Activated naive CD4-positive, alpha-beta T cell treated with Interleukin-2 at 50 U/mL for 16 hours (primary cell): ENCODE results near the gene SIMC1.

Experiments
- DNase-seq: peaks from one replicate; pipeline ENCODE4 v3.0.0-alpha.2; 2020

SIMC1 gene

DNA sequence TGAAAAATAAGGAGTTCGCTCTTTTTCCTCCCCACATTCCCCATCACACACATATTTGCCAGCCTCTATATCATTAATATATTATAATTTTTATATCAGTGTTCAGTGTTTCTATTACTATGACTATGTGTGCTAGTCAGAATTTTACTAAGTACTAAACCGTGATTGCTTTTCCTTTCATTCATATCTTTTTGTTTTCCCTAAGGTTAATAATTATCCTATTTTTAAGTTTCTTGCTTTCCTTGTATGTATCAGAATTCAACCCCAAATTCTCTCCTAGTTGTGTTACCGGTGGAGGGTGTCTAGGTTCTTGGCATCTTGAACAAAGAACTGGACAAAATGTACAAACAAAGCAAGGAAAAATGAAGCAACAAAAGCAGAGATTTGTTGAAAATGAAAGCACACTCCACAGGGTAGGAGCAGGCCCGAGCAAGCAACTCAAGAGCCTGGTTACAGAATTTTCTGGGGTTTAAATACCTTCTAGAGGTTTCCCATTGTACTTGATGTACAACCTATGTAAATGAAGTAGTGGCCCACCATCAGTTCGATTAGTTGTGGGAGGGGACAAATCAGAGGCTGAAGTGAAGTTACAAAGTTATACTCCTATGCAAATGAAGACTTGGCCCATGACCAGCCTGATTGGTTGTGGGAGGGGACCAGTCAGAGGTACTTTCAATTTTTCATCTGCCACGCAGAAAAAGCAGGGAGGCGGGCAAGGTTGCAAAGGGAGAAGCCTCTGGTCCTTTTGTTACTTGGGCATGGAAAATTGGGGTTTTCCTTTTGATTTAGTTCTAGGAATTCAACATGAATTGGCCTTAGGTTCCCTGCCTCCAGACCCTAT, 79.5 kb downstream of the SIMC1 start:
- DNase-seq: no peak

DNA sequence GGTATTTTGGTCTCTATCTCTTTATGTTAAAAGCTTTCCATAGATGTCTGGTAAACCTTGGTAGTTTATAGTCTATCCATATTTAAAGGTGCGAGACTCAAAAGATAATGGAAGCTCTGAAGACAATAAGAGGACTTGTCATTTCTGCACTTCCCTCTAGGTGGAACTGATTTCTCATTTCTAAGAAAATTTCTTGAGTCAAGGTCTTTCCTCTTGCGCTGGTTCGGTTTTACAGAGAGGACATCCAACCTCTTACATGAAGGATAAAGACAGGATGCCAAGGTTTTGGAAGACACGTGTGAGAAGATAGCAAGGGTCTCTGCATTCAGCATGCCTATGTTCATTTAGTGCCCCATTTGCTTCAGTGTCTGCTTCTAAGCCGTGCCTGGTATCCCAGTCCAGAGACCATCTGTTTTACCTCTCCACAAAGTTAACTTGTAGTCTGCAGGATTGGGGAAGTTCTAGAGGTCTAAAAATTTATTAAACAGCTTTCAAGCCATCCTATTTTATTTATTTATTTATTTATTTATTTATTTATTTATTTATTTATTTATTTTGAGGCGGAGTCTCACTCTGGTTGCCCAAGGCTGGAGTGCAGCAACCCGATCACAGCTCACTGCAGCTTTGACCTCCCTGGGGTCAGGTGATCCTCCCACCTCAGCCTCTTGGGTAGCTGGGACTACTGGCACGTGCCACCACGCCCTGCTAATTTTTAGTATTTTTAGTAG, 81.8 kb downstream of the SIMC1 start:
- no peak for DNase-seq

DNA sequence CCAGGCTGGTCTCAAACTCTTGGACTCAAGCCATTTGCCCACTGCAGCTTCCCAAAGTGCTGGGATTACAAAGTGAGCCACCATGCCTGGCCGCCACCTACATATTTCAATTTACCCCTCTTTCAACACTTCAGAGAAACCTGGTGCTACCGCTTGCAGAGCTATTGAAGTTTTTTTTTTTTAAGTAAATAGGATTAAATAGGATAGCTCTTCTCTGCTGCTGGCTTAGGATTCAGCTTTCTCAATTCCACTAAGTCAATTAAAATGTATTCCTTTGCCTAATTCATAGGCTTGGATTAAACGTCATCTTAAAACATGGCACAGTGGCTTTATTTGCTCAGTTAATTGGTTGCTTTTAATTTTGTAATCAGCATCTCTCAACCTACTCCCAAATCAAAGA, 82.4 kb downstream of the SIMC1 start:
- DNase-seq: no peak

DNA sequence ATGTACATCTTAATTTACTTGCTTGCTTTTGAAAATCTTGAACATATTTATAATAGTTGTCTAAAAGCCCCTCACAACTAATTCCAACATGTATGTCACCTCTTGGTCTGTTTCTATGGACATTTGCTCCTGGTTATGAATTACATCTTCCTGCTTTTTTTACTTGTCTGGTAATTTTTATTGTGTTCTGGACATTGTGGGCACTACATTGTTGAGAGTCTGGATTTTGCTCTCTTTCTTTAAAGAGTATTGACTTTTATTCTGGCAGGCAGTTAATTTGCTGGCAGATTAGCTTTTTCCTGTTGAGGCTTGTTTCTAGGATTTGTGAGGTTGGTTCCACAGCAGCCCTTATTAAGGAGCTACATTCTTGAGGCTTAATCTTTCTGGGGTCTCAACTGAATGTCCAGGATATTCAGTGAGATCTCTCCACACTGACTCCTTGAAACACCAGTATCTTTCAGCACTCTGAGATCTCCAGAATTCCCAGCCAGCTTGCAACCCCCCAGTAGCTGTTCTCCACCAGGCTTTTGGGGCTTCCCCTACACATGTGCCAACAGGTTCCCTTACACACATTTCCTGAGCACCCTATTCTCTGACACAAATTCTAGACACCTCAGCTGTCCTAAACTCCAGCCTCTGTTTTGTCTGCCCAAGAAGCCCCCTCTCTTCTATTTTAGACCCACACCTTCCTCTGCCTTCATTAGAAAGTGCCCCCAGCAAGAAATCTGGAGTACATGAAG, 96.0 kb downstream of the SIMC1 start:
- no peak for DNase-seq

DNA sequence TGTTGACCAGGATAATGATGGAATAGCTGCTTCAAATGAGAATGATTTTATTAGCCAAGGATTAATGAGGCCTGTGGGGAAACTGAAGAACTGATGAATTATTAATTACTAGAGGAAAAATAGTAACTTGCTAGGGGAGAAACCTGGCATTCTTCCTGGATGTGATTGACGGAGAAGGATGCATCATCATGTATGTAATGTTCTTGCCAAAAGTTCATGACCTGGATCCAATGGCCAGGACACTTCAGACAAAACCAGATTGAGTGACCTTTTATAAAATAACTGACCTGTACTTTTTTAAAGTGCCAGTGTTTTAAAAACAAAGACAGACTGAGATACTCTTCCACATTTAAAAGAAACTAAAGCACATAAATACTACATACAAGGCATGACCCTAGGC, 99.7 kb downstream of the SIMC1 start:
- no peak for DNase-seq

DNA sequence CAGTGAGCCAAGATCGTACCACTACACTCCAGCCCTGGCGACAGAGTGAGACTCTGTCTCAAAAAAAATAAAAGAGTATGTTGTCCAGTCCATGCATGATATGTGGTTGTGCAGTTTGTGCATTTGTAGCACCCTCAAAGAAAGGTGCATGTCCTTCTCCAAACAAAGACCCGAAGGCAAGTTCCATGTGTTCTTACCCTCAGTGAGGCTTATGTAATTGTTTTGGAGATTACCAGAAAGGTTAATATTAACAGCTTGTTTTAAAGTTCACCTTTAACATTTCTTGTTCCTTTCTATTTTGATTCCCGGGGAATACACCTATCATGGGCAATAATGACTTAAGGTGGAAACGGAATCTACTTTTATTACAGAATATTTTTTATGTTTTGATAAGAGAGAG, 101.1 kb downstream of the SIMC1 start:
- DNase-seq: no peak

DNA sequence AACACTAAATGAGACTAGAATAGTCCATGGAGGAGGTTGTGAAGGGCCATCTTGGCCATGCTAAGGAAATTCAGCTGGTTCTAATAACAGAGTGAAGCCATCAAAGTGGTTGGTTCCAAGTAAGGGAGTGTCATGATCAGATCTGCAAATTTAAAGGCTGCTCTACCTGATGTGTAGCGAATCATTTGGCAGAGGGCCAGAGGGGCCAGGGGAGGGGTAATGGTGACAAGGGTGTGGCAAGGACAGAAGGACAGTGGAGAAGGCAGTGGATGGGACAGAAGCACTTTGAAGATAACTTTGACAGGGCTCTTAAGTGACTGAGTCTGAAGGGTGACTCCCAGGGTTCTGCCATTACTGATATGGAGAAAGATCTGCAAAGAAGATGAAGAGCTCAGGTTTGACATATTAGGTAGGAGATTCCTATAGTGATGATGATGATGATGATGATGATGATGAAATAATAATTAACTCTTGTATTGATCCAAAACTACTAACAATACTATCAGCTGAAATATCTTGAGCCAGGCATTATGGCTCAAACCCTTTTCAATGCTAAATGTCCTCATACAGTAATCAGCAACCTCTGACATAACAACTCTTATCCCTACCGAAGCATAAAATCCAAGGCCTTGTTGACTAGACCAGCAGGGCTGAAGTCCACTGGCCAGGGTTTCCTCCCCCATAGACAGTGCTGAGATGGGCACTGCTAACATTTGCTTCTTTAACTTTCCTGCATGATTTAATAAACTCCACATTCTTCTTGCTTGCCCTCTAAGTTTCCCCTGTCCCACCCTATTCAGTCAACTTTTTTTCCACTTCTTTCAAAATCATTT, 103.3 kb downstream of the SIMC1 start:
- no peak for DNase-seq

DNA sequence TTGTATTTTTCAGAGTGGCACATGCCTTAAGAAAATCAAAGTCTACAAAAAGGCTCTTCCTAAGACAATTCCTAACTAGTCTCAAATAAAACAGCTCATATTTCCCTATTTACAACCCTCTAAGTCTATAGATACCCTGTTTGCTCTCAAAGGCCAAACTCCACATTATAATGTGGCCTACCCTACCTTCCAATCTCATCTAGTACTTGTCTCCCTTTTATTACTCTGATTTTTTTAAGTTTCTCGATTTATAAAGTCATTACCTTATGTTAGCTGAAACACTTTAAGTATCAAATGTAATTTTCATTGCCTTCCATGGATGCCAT, 103.9 kb downstream of the SIMC1 start:
- DNase-seq: no peak

DNA sequence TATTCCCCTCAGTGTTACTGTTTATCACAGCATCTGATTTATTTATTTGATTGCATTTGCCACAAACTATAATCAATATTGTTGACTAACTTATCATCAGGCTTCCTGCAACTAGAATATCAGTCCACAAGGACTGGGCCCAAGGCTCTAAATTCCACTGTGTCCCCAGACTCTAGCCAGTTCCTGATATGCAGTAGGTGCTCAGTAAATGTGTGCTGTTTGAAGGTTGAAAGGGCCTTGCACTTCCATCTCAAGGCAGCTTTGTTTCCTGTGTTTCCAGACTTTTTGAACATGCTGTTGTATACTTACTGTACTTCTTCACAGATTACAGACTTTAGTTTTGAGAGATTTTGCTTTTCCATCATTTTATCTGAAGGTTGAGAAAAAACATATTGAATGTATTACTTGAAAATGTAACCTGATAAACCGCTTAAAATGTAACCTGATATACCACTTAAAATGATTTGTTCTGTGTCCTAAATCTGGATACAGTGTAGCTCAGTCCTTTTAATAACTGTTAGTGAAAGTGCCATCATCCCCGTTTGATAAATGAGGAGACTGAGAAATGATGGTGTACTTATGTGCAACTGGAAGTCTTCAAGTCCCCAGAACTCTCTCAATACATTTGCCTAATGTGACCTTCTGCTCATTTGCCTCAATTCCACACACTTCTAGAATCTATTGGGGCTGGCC, 104.7 kb downstream of the SIMC1 start:
- DNase-seq: no peak

DNA sequence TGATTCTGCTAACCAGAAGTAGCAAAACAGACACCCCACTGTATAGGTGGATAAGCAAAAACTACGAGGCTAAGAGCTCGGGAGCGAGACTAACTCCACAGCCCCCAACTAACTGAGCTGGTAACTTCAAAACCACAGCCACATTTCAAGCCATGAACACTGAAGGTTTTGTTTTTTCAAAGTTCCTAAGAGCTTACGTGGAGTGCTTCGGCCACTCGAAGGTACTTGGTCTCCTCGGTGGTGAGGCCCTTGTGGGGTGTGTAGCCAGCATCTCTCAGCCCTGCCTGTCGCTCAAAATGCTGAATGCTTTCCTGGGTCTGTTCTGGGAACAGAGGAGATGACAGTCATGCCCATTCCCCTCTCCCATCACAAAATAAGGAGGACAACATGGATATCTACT, 112.2 kb downstream of the SIMC1 start:
- no peak for DNase-seq

DNA sequence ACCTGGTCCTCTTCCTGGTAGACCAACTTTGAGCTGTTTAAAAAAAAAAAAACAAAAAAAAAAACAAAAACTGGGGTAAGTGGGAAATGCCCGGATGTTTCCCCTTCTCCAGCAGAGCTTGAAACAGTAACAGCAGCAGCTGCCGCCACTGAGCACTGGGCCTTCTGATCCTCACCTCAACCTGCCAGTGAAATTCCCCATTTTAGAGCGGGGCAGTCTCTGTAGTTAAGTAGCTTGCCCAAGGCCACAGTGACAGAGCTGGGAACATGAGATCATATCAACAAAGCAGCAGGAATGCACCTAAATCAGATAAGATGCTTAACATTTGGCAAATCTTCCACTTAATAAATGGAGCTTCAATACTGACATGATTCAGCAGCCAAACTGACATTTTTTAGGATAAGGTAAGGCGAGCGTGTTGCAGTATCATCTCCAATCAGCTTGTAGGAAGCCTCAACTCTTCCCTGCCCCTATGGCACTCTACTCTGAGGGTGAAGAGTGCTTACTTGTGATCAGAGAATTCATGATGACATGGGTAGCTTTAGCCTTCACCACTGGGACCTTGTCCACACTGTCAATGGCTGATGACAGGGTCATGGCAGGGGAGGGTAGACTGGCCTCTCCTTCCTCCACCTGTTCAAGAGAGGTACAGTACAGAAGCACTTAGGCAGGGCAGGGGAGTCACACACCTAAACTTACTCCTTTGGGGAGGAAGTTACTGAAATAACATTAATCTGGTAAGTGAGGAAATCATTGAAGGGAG, 114.1 kb downstream of the SIMC1 start:
- DNase-seq: no peak

DNA sequence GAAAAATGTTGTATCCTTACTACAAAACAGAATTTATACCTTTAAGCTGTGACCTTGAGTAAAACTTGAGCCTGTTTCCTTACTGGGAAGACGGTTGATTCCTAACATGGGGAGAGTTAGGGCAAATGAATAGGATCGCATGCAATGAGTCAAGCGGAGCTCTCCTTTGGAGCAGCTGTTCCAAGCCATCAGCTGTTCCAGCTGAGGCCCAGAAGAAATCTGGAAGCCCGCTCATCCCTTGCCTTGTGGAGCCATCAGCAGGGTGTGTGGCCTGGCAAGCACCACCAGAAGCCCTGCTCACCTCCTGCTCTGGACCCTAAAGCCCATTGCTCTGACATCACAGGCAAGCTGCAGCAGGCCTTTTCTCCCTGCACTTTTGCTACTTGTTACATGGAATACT, 115.3 kb downstream of the SIMC1 start:
- DNase-seq: no peak

DNA sequence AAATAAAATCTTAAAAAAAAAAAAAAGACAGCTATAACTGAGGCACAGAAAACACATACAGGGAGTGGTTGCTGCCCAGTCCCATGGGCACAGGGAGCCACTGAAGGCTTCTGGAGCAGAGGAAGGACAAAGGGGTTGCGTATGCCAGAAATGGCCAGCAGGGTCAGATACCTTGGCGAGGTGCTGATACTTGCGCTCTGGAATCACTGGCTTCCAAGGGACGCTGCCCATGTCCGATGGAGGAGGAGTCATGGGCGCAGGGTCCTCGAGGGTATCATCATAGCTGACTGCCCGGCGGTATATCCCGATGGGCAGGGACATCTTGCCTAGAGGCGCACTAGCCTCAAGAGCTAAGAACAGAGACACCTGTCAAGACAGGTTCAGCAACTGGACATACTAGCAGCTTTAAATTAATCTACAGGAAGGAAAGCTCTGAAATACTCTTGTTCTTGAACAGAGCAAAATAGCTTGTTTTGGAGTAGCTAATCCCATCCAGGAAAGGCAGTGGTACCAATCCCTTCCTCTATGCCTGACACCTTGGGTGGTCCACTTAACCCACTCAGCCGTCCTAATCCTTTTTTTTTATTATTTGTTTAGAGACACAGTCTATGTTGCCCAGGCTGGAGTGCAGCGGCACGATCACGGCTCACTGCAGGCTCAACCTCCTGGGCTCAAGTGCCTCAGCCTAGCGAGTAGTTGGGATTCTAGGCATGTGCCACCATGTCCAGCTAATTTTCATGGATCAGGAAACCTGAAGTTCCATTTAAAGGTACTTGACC, 117.4 kb downstream of the SIMC1 start:
- no peak for DNase-seq

DNA sequence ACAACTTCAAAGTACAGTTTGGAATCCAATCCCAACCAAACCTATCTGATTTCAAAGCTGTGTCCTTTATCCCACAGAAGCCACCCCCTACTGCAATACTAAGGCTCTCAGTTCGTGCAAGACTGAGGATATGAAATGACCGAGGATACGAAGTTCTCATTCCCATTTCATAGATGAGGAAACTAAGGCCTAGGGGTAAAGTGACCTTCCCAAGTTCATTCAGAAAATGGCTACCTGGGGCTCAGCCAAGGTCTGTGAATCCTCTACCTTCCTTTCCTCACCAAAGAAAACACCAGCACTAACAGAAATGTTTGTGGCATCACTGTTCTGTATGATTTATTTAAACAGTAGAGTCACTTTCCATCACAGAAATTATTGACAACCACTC, 117.9 kb downstream of the SIMC1 start:
- no peak for DNase-seq

DNA sequence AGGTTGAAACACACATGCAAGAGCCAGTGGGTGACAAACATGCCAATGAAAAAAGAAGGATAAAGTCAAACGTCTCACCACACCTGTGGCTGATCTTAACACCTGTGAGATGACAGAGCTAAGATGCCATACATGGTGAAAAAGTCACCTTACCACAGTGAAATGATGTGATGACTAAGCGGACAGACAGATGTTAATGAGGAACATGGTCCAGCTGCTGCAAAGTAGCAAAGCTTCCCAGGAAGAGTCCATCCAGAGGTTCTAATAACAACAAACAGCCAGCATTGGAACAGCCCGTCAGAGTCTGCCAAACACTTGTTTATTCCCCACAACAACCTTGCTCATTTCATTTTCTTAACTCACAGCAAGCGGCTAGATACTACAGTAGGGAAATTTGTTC, 121.4 kb downstream of the SIMC1 start:
- DNase-seq: no peak

DNA sequence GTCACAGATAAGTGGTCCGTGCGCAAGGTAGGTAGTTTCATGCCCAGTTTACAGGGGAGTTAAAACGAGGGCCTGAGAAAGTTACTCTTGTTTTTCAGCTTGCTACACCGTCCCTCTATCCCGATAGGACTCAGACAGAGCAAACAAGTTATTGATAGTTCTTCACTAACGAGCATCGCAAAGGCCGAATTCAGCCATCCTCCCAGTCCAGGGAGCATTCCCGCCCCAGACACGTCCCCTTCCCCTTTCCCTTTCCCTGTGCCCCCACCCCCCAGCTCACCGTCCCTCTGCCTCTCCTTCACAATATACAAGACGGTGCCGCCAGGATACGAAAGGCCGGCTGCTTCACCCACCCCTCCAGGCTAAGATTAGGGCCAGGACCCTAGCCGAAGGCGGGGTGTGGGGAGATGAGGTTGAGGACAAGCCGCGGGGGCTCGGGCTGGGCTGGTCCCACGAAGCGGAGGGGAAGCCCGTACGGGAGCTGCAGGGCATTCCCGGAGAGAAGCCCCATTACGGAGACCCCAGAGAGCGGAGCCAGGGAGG, 122.7 kb downstream of the SIMC1 start:
- no peak for DNase-seq

DNA sequence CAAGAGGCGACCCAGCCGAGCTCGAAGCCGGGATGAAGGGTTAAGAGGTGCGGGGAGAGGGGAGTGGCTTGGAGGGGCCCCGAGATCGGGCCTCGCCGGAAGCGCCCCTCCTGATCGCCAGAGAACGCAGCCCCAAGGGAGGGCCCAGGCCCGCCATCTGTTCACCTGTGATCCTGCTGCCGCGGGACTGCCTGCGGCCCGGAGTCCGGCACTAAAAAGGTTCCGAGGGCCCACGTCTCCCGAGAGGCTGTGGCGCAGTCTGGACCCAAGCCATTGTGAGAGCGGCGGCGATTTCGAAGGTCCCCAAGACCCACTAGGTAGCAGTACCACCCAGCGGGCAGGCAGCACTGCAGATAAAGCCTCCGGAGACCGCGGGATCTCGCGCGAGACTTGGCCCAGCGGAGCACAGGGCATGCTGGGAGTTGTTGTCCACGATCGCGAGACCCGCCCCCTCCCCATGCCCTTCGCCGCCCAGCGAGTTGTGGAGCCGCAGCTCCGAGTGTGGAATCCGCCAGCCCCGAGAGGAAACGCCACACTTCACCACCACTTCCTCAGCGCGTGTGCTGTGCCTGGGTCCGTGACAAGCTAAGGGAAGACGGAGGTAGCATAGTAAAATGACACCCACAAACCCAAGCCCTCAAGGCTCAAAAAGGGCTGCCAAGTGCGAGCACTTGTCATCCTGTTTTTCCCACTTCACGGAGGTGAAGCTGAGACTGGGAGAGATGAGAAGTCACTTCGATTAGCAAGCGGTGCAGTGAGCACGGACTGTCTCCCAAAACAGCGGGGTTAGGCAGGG, 123.4 kb downstream of the SIMC1 start, which contains the start of gene KIAA1191:
Gene KIAA1191, minus strand, starts transcription at position 328 of the 796 bp plus-strand sequence. CDS start 2,256 bp downstream, outside the sequence.
- peak; percentile 95 for DNase-seq

DNA sequence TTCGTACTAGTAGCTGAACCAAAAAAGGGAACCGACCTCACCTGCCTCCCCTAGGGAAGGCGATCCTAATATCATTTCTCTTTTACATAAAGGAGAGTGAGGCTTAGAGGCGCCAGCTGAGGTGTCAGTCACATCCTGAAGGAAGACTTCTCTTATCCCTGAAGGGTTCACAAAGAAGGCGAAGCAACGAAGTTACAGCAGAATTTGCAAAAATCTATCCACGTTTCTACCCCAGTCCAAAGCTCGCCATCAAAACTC, 123.9 kb downstream of the SIMC1 start:
- DNase-seq: no peak

DNA sequence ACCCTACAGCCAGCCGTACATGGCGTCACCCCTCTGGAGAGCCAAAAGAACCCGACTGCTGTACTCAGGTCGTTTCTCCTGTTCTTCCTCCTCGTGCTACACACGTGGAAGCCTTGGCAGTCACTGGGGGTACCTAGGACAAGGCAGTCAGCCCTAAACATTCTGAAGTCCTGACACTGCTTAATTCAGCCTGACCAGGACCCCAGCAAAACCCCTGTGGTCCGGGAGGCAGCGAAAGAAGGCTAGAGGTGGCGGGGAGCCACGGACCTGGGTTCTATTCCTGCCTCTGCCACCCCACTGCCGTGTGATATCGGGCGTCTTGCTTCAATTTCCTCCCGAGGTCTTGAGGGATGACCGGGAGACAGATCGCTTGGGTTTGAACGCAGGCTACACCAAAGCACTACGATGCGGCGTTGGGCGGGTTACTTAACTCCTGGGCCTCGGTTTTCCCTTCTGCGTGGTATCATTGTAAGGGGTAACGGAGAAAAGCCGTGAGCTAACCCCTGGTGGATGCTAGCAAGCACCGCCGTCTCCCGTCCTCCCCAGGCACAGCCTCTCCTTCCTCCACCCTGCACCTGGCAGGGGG, 126.6 kb downstream of the SIMC1 start:
- DNase-seq: no peak
